Liver (tissue), 9 donors: ENCODE data around the gene IFT43. TPM values are rescaled to one million over a fixed set of nuclear protein-coding genes. Genes with fewer than 3 reads are reported as not detected.

Experiments
- DNase-seq: peaks from one replicate; pipeline ENCODE4 v3.0.0-alpha.2; 2017; ENCODE audit warnings: low spot score
- H3K27ac ChIP-seq, 2 donors: one replicate each; pipeline ENCODE4 v1.7.0; 2013; ENCODE audit warnings: inconsistent platforms in 2 of 2, low read length in 2 of 2, control low read depth in 1 of 2, low read depth in 1 of 2, mild to moderate bottlenecking in 1 of 2
- H3K27me3 ChIP-seq, 4 donors: one replicate each; pipeline versions ENCODE4 v1.6.1 to v1.7.0; 2013; ENCODE audit warnings: low read length in 3 of 4, inconsistent platforms in 1 of 4, mild to moderate bottlenecking in 1 of 4, moderate library complexity in 1 of 4; ENCODE audit not compliant: control insufficient read depth in 4 of 4, insufficient read depth in 4 of 4
- H3K36me3 ChIP-seq, 4 donors: one replicate each; pipeline versions ENCODE4 v1.6.1 to v1.7.0; 2013; ENCODE audit warnings: low read length in 3 of 4, mild to moderate bottlenecking in 3 of 4, low read depth in 1 of 4, moderate library complexity in 1 of 4; ENCODE audit not compliant: control insufficient read depth in 4 of 4, insufficient read depth in 3 of 4
- H3K4me1 ChIP-seq, 4 donors: one replicate each; pipeline versions ENCODE4 v1.6.1 to v1.7.0; 2013; ENCODE audit warnings: low read length in 3 of 4, mild to moderate bottlenecking in 3 of 4, moderate library complexity in 1 of 4; ENCODE audit not compliant: control insufficient read depth in 4 of 4, insufficient read depth in 4 of 4
- H3K4me3 ChIP-seq, 3 donors: one replicate each; pipeline versions ENCODE4 v1.6.1 to v1.7.0; 2013; ENCODE audit warnings: low read length in 3 of 3, control low read depth in 1 of 3, low read depth in 1 of 3, mild to moderate bottlenecking in 1 of 3
- H3K9ac ChIP-seq, 2 donors: one replicate each; pipeline ENCODE4 v1.7.0; 2013; ENCODE audit warnings: low read length in 2 of 2, mild to moderate bottlenecking in 2 of 2, moderate library complexity in 2 of 2, control low read depth in 1 of 2, low read depth in 1 of 2
- H3K9me3 ChIP-seq, 4 donors: one replicate each; pipeline versions ENCODE4 v1.6.1 to v1.7.0; 2013; ENCODE audit warnings: low read length in 3 of 4; ENCODE audit not compliant: control insufficient read depth in 4 of 4
- ATF3 ChIP-seq: IDR thresholded peaks from 2 replicates; pipeline ENCODE4 v1.6.1; 2016; ENCODE audit warnings: antibody characterized with exemption
- CTCF ChIP-seq: fragments of 150-350 bp; IDR thresholded peaks from 2 replicates; pipeline ENCODE4 v1.5.1; 2017; ENCODE audit warnings: improper control_type of control experiment, low read depth, low read length; ENCODE audit not compliant: missing input control
- EGR1 ChIP-seq, 2 donors: IDR thresholded peaks; 2 replicates each; pipeline ENCODE4 v1.6.1; 2016 to 2018; ENCODE audit warnings: antibody characterized with exemption in 2 of 2, low read depth in 2 of 2
- FOXA1 ChIP-seq: IDR thresholded peaks from 2 replicates; pipeline ENCODE4 v1.6.1; 2016; ENCODE audit warnings: antibody characterized with exemption
- FOXA2 ChIP-seq: IDR thresholded peaks from 2 replicates; pipeline ENCODE4 v1.6.1; 2016; ENCODE audit warnings: antibody characterized with exemption
- GABPA ChIP-seq, 2 donors: IDR thresholded peaks in 1 of 2; conservative IDR thresholded peaks in 1 of 2; 2 replicates each; pipeline ENCODE4 v1.6.1; 2016; ENCODE audit warnings: antibody characterized with exemption in 2 of 2, mild to moderate bottlenecking in 1 of 2, moderate library complexity in 1 of 2
- HNF4A ChIP-seq, 2 donors: conservative IDR thresholded peaks; 2 replicates each; pipeline ENCODE4 v1.6.1; 2016; ENCODE audit warnings: antibody characterized with exemption in 2 of 2, mild to moderate bottlenecking in 2 of 2
- HNF4G ChIP-seq: IDR thresholded peaks from 2 replicates; pipeline ENCODE4 v1.6.1; 2016; ENCODE audit warnings: antibody characterized with exemption
- JUND ChIP-seq, 2 donors: IDR thresholded peaks; 2 replicates each; pipeline ENCODE4 v1.6.1; 2016; ENCODE audit warnings: antibody characterized with exemption in 2 of 2
- MAX ChIP-seq: IDR thresholded peaks from 2 replicates; pipeline ENCODE4 v1.6.1; 2016; ENCODE audit warnings: antibody characterized with exemption
- NR2F2 ChIP-seq: IDR thresholded peaks from 2 replicates; pipeline ENCODE4 v1.6.1; 2016; ENCODE audit warnings: antibody characterized with exemption
- REST ChIP-seq: IDR thresholded peaks from 2 replicates; pipeline ENCODE4 v1.6.1; 2016; ENCODE audit warnings: antibody characterized with exemption, mild to moderate bottlenecking
- RXRA ChIP-seq, 2 donors: IDR thresholded peaks; 2 replicates each; pipeline ENCODE4 v1.6.1; 2017 to 2018; ENCODE audit warnings: antibody characterized with exemption in 2 of 2, mild to moderate bottlenecking in 1 of 2
- SP1 ChIP-seq: IDR thresholded peaks from 2 replicates; pipeline ENCODE4 v1.6.1; 2018; ENCODE audit warnings: antibody characterized with exemption, mild to moderate bottlenecking
- TAF1 ChIP-seq: conservative IDR thresholded peaks from 2 replicates; pipeline ENCODE4 v1.6.1; 2016; ENCODE audit warnings: antibody characterized with exemption, mild to moderate bottlenecking
- YY1 ChIP-seq: IDR thresholded peaks from 2 replicates; pipeline ENCODE4 v1.6.1; 2016; ENCODE audit warnings: antibody characterized with exemption, mild to moderate bottlenecking
- ZBTB33 ChIP-seq: IDR thresholded peaks from 2 replicates; pipeline ENCODE4 v1.6.1; 2016; ENCODE audit warnings: antibody characterized with exemption
- WGBS: extraction: QIAGEN DNeasy Blood & Tissue Kit; methylation state at CpG from one replicate; pipeline ENCODE4 v1.1.7; 2013; 5-methylcytosine and 5-hydroxymethylcytosine counted together
- polyA plus RNA-seq, 2 donors: library from polyadenylated mRNA; stranded (reverse) in 1 of 2; unstranded in 1 of 2; fragments of 200-250 nt in 1 of 2; fragments of >200 nt in 1 of 2; fragmentation: Nextera tagmentation in 1 of 2; extraction: Ambion mirVana in 1 of 2; gene quantifications; one replicate each; pipeline versions ENCODE4 v1.2.1 to v1.2.3, GENCODE V29; 2013 to 2015
- total RNA-seq, 2 donors: library from RNA; depleted of rRNA; stranded (reverse); fragments of >200 nt; gene quantifications; one replicate each; pipeline ENCODE4 v1.2.3, GENCODE V29; 2014
- donor health status: healthy.
- donor health status: healthy.
- donor health status: healthy.
- donor health status: healthy.
- donor health status: healthy.

IFT43 gene
- total and polyA plus RNA-seq, 4 donors, result 7.8 to 33.6 (median 19.3) TPM

GRCh38 chr14:75967866-75968265 lies 17.7 kb upstream of the IFT43 start (continued):
- TF ChIP-seq RXRA (IDR thresholded peaks at IDR 0.05) (no peak), HNF4G (no peak), FOXA2 (no peak), NR2F2 (no peak), EGR1 (IDR thresholded peaks at IDR 0.05; ENCODE audit: low read depth in 2 of 2) (no peak), CTCF (no peak), YY1 (no peak)

- no peaks in the 10 kb centered on the region for H3K4me1 ChIP-seq
- DNase-seq, result no peak
- H3K9ac ChIP-seq, result no peak overlapping the region
- H3K27ac ChIP-seq, result no peak overlapping the region
- peaks cover 0 to 40% (median 3%) of the 10 kb centered on the region in 4 donors for H3K36me3 ChIP-seq
- H3K27me3 ChIP-seq, result no peaks in the 10 kb centered on the region
- no peaks in the 10 kb centered on the region for H3K9me3 ChIP-seq
- 84% methylated on average over 4 of the region's 4 CpGs for WGBS
- H3K4me3 ChIP-seq, result no peak overlapping the region
- no peak for TF ChIP-seq YY1
- TF ChIP-seq GABPA (IDR thresholded peaks at IDR 0.05 in 1 of 2, conservative IDR thresholded peaks at IDR 0.05 in 1 of 2), result no peak
- no peak for TF ChIP-seq ATF3
- no peak for TF ChIP-seq ZBTB33
- TF ChIP-seq TAF1, result no peak
- no peak for TF ChIP-seq NR2F2
- TF ChIP-seq SP1, result no peak
- no peak for TF ChIP-seq JUND (IDR thresholded peaks at IDR 0.05)
- TF ChIP-seq CTCF, result no peak
- TF ChIP-seq HNF4G, result no peak
- no peak for TF ChIP-seq FOXA1
- no peak for TF ChIP-seq MAX
- TF ChIP-seq EGR1 (IDR thresholded peaks at IDR 0.05; ENCODE audit: low read depth in 2 of 2), result no peak
- TF ChIP-seq HNF4A (conservative IDR thresholded peaks at IDR 0.05), result no peak
Observed at GRCh38 chr14:75968456-75968855, 17.1 kb upstream of the IFT43 start.

- no peak for DNase-seq
- 85% methylated on average over 4 of the region's 4 CpGs for WGBS
- no peaks in the 10 kb centered on the region for H3K27me3 ChIP-seq
- H3K9me3 ChIP-seq, result no peaks in the 10 kb centered on the region
- TF ChIP-seq REST (no peak), HNF4A (conservative IDR thresholded peaks at IDR 0.05) (no peak), HNF4G (no peak)
- peaks cover 0 to 37% (median 3%) of the 10 kb centered on the region in 4 donors for H3K36me3 ChIP-seq
- H3K4me3 ChIP-seq, result no peak overlapping the region
- no peaks in the 10 kb centered on the region for H3K4me1 ChIP-seq
- H3K27ac ChIP-seq, result no peak overlapping the region
- no peak overlapping the region for H3K9ac ChIP-seq
Observed at GRCh38 chr14:75969126-75969525, 16.4 kb upstream of the IFT43 start.
